Tibial nerve (tissue), 4 donors: Measurements from ENCODE around the gene KCNK17. TPM values are rescaled to one million over a fixed set of nuclear protein-coding genes. Genes with fewer than 3 reads are reported as not detected.

ENCODE experiments used
- DNase-seq, 2 donors: peaks; one replicate each; pipeline ENCODE4 v3.0.0-alpha.2; 2019; ENCODE audit warnings: low spot score in 2 of 2
- H3K27ac ChIP-seq, 4 donors: fragments of 200-600 bp; sonication (generic) in 3 of 4; one replicate each; pipeline ENCODE4 v1.5.1; 2017 to 2019; ENCODE audit warnings: mild to moderate bottlenecking in 1 of 4
- H3K27me3 ChIP-seq, 2 donors: fragments of 200-600 bp; sonication (generic) in 1 of 2; one replicate each; pipeline versions ENCODE4 v1.5.1 to v1.6.0; 2017 to 2019
- H3K36me3 ChIP-seq, 3 donors: fragments of 200-600 bp; sonication (generic); one replicate each; pipeline ENCODE4 v1.5.1; 2018 to 2019
- H3K4me1 ChIP-seq, 4 donors: fragments of 200-600 bp; sonication (generic) in 3 of 4; one replicate each; pipeline ENCODE4 v1.5.1; 2017 to 2019
- H3K4me3 ChIP-seq, 4 donors: fragments of 200-600 bp; sonication (generic) in 3 of 4; one replicate each; pipeline ENCODE4 v1.5.1; 2017 to 2019; ENCODE audit warnings: mild to moderate bottlenecking in 1 of 4, moderate library complexity in 1 of 4
- H3K9me3 ChIP-seq, 4 donors: fragments of 200-600 bp; sonication (generic) in 3 of 4; one replicate each; pipeline ENCODE4 v1.5.1; 2017 to 2019
- EP300 ChIP-seq, 2 donors: sonication (generic); formaldehyde crosslinking; IDR thresholded peaks; one replicate each; pipeline ENCODE4 v1.6.1; 2017; ENCODE audit warnings: antibody characterized with exemption in 2 of 2, mild to moderate bottlenecking in 1 of 2
- POLR2A ChIP-seq, 2 donors: fragments of 450-650 bp; IDR thresholded peaks; one replicate each; pipeline ENCODE4 v1.6.1; 2017; ENCODE audit warnings: antibody characterized with exemption in 2 of 2, mild to moderate bottlenecking in 2 of 2, moderate library complexity in 2 of 2
- WGBS, 2 donors: methylation state at CpG; one replicate each; pipeline ENCODE4 v1.1.5; 2018; 5-methylcytosine and 5-hydroxymethylcytosine counted together
- total RNA-seq, 4 donors: library from RNA; depleted of rRNA; stranded (reverse); fragments of >200 nt; gene quantifications; one replicate each; pipeline ENCODE4 v1.1.0, GENCODE V29; 2016
- TF ChIP-seq, protein P1 (sequence below), 5 experiments: fragments of 200-600 bp in 3 of 5; fragments of 450-650 bp in 2 of 5; sonication (generic) in 3 of 5; IDR thresholded peaks; one replicate each; pipeline ENCODE4 v1.5.1; 2016 to 2019; ENCODE audit warnings: antibody characterized with exemption in 5 of 5, mild to moderate bottlenecking in 3 of 5, moderate library complexity in 2 of 5

KCNK17 gene
- total RNA-seq, 4 donors from 2014 or later = 1.1 to 1.7 TPM; not detected in 2

DNA sequence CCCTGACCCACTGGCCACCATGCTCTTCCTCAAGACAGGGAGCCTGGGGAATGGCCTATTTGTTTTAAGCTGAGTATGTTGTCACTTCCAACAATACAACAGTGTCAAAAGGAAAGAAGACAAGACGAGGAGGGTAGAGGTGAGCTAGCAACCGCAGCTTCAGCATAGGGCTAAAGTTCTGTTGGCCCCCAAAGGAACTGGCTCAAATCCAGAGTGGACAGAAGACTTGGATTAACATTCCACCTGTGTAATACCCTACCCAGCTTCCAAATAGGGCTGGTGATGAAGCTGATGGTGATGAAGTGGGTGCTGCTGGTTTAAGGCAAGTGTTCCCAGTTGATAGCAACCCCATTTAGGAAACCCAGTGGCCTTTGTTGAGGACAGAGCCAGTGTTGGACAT is 53.3 kb downstream of the KCNK17 start:
- no peak for DNase-seq
- TF ChIP-seq, protein P1, sequence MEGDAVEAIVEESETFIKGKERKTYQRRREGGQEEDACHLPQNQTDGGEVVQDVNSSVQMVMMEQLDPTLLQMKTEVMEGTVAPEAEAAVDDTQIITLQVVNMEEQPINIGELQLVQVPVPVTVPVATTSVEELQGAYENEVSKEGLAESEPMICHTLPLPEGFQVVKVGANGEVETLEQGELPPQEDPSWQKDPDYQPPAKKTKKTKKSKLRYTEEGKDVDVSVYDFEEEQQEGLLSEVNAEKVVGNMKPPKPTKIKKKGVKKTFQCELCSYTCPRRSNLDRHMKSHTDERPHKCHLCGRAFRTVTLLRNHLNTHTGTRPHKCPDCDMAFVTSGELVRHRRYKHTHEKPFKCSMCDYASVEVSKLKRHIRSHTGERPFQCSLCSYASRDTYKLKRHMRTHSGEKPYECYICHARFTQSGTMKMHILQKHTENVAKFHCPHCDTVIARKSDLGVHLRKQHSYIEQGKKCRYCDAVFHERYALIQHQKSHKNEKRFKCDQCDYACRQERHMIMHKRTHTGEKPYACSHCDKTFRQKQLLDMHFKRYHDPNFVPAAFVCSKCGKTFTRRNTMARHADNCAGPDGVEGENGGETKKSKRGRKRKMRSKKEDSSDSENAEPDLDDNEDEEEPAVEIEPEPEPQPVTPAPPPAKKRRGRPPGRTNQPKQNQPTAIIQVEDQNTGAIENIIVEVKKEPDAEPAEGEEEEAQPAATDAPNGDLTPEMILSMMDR (IDR thresholded peaks at IDR 0.05) = no peak
- TF ChIP-seq POLR2A (IDR thresholded peaks at IDR 0.05) (no peak), EP300 (IDR thresholded peaks at IDR 0.05) (no peak)
- Histone ChIP-seq H3K9me3 (no peaks in the 10 kb centered on the region), H3K36me3 (no peaks in the 10 kb centered on the region), H3K4me1 (peaks cover 0 to 7% (median 0%) of the 10 kb centered on the region in 4 donors), H3K27me3 (no peaks in the 10 kb centered on the region), H3K4me3 (no peak overlapping the region), H3K27ac (no peak overlapping the region)
- WGBS, 2 donors = 90 to 96% methylated on average over 2 of the region's 2 CpGs

DNA sequence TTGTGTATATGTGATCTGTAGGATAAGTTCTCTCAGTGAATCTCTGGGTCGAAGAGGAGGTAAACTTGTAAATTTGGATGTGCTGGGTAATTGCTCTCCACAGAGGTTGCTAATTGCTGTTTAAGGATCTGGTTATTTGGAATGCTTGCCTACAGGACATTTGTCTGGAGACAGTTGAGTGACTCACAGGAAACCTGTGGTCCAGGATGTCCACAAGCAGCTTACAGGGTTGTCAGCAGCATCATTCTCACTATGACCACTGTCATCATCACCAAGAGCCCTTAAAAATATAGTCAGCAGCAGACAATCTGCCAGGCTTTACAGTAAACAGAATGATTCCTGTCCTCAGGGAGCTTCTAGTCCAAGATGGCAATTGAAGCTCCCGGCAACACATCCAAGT is 53.8 kb downstream of the KCNK17 start:
- Histone ChIP-seq H3K4me1 (peaks cover 0 to 7% (median 0%) of the 10 kb centered on the region in 4 donors), H3K4me3 (no peak overlapping the region), H3K27ac (no peak overlapping the region), H3K36me3 (no peaks in the 10 kb centered on the region), H3K27me3 (no peaks in the 10 kb centered on the region), H3K9me3 (no peaks in the 10 kb centered on the region)
- 86 to 89% methylated on average over 2 of the region's 2 CpGs for WGBS, 2 donors
- DNase-seq = no peak
- no peak for TF ChIP-seq EP300 (IDR thresholded peaks at IDR 0.05)
- TF ChIP-seq, protein P1 (IDR thresholded peaks at IDR 0.05) = no peak
- no peak for TF ChIP-seq POLR2A (IDR thresholded peaks at IDR 0.05)

DNA sequence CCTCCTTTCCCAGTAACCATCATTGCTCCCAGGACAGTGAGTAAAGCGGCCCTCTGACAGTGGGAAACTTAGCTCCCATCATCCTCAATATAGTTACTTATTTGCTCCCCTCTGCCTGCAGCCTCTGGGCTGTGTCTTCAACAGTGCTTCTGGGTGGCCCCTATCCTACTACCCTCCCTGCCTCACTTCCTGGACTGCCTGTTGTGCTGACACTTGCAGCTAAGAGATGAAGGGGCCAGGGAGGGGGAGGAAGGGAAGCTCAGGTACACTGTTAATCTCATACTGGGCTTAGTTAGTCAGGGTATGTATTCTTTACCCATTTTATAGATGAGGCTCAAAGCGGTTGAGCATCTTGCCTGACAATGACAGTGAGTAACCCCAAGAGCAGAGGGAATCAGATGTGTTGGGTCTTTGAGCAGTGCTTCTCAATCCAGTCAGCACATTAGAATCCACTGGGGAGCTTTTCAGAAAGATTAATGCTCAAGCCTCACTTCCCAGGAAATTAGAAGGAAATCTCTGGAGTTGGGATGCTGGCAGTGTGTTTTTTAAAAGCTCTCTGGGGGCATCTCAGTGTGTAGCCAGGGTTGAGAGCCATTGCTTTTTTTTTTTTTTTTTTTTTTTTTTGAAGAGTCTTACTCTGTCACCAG is 57.8 kb downstream of the KCNK17 start:
- TF ChIP-seq, protein P1 (IDR thresholded peaks at IDR 0.05) = no peak
- TF ChIP-seq EP300 (IDR thresholded peaks at IDR 0.05) = no peak
- TF ChIP-seq POLR2A (IDR thresholded peaks at IDR 0.05) = no peak
- no peaks in the 10 kb centered on the region for H3K9me3 ChIP-seq
- H3K36me3 ChIP-seq = no peaks in the 10 kb centered on the region
- H3K27me3 ChIP-seq = no peaks in the 10 kb centered on the region
- DNase-seq = no peak
- WGBS, 2 donors = 77 to 78% methylated on average over 2 of the region's 2 CpGs
- H3K4me3 ChIP-seq = no peak overlapping the region
- no peak overlapping the region for H3K27ac ChIP-seq
- peaks cover 0 to 3% (median 0%) of the 10 kb centered on the region in 4 donors for H3K4me1 ChIP-seq

DNA sequence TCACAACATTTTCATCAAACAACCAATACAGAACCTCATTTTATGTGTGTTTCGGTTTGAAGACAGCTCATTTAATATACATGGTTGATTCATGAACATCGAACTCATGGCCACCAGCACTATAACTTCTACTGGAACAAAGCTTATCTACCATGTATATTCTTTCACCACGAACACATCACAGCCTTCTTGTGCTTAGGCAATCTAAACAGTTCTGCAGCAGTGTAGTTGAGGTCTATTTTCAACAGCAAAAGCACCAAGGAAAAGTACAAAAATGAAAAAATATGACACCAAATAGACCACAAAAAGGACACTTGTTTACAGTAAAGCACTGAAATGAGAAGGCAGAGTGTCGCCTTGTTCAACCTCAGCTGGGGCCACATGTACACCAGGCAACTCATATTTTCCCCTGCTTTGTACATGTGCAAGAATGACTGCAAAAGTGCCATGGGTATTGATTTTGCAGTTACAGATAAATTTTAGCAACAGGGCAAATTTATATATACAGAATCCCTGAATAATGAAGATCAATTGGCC is 59.2 kb downstream of the KCNK17 start:
- Histone ChIP-seq H3K27me3 (no peaks in the 10 kb centered on the region), H3K4me3 (no peak overlapping the region), H3K9me3 (no peaks in the 10 kb centered on the region), H3K4me1 (peaks cover 0 to 5% (median 0%) of the 10 kb centered on the region in 4 donors), H3K36me3 (no peaks in the 10 kb centered on the region), H3K27ac (no peak overlapping the region)
- no peak for DNase-seq
- TF ChIP-seq POLR2A (IDR thresholded peaks at IDR 0.05) (no peak), EP300 (IDR thresholded peaks at IDR 0.05) (no peak)
- TF ChIP-seq, protein P1 (IDR thresholded peaks at IDR 0.05) = no peak
- WGBS, 2 donors = 92 to 97% methylated on average over 4 of the region's 4 CpGs

DNA sequence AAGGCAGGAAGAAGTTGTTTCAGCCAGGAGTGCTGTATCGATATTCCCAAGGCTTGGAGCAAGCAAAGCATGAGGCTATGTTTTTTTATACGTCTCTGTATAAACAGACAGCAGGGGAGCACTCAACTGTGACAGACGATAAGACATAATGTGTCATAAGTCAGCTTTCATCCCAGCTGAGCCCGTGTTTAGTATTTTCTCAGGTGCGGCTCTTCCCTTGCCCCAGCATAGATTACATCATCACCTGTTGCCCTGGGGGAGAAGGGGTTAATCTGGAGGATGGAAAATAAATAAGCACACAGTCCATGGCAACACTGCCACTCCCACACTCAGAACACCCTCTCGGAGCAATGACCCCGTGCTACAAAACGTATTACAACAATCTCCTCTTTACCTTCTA is 62.8 kb downstream of the KCNK17 start:
- TF ChIP-seq, protein P1 (IDR thresholded peaks at IDR 0.05) = no peak
- no peak for TF ChIP-seq EP300 (IDR thresholded peaks at IDR 0.05)
- Histone ChIP-seq H3K4me1 (peaks cover 0 to 5% (median 0%) of the 10 kb centered on the region in 4 donors), H3K27ac (no peak overlapping the region), H3K27me3 (no peaks in the 10 kb centered on the region), H3K9me3 (no peaks in the 10 kb centered on the region), H3K36me3 (no peaks in the 10 kb centered on the region), H3K4me3 (no peak overlapping the region)
- no peak for DNase-seq
- whole genome bisulfite sequencing, 2 donors = 34 to 41% methylated on average over 8 of the region's 8 CpGs
